ENCODE data around the gene KCNS1.
A peak's percentile ranks its signal among the peaks of the same experiment; 100 is the strongest.

The KCNS1 gene

GRCh38 chr20:45101333-45101850 is 465 bp upstream of the KCNS1 start:
- peaks cover 13% of the 10 kb centered on the region for H3K27me3 ChIP-seq (ENCODE audit: insufficient read depth, poor library complexity, severe bottlenecking)
- TF ChIP-seq REST (IDR thresholded peaks at IDR 0.05; ENCODE audit: insufficient replicate concordance, low read depth) (no peak), POLR2AphosphoS5 (IDR thresholded peaks at IDR 0.05; ENCODE audit: low read depth) (no peak), SPI1 (IDR thresholded peaks at IDR 0.05; ENCODE audit: borderline replicate concordance, low read depth) (no peak), CTCF (IDR thresholded peaks at IDR 0.05; ENCODE audit: insufficient read depth, low read length) (no peak), GABPA (IDR thresholded peaks at IDR 0.05; ENCODE audit: low read depth) (no peak)
- H3K4me3 ChIP-seq (replicated peaks; ENCODE audit: insufficient read depth, low read length): no peak overlapping the region
- no peak overlapping the region for H3K27ac ChIP-seq (replicated peaks)
- DNase-seq (ENCODE audit: low read depth in 1 of 2, low spot score in 1 of 2): no peak

GRCh38 chr20:45098103-45098773 is 2.7 kb downstream of the KCNS1 start:
- peak in 1 of 2 experiments; percentile 41 for DNase-seq (ENCODE audit: low read depth in 1 of 2, low spot score in 1 of 2)
- H3K27ac ChIP-seq (replicated peaks): no peak overlapping the region
- H3K4me3 ChIP-seq (replicated peaks; ENCODE audit: insufficient read depth, low read length): peak overlapping the region; percentile 28
- TF ChIP-seq CTCF (IDR thresholded peaks at IDR 0.05; ENCODE audit: insufficient read depth, low read length) (no peak), REST (IDR thresholded peaks at IDR 0.05; ENCODE audit: insufficient replicate concordance, low read depth) (no peak), GABPA (IDR thresholded peaks at IDR 0.05; ENCODE audit: low read depth) (no peak), SPI1 (IDR thresholded peaks at IDR 0.05; ENCODE audit: borderline replicate concordance, low read depth) (no peak), POLR2AphosphoS5 (IDR thresholded peaks at IDR 0.05; ENCODE audit: low read depth) (no peak)
- H3K27me3 ChIP-seq (ENCODE audit: insufficient read depth, poor library complexity, severe bottlenecking): peaks cover 13% of the 10 kb centered on the region

GRCh38 chr20:45097485-45098102 is 3.3 kb downstream of the KCNS1 start:
- TF ChIP-seq REST (IDR thresholded peaks at IDR 0.05; ENCODE audit: insufficient replicate concordance, low read depth) (no peak), GABPA (IDR thresholded peaks at IDR 0.05; ENCODE audit: low read depth) (no peak), CTCF (IDR thresholded peaks at IDR 0.05; ENCODE audit: insufficient read depth, low read length) (peak; percentile 54)
- Histone ChIP-seq H3K27ac (replicated peaks) (no peak overlapping the region), H3K4me3 (replicated peaks; ENCODE audit: insufficient read depth, low read length) (peak overlapping the region; percentile 28), H3K27me3 (ENCODE audit: insufficient read depth, poor library complexity, severe bottlenecking) (peaks cover 13% of the 10 kb centered on the region)
- peak; percentile 60 to 75 for DNase-seq (ENCODE audit: low read depth in 1 of 2, low spot score in 1 of 2)
